GM12874 (cell line): ENCODE results near the gene ESR2.

Experiments
- CTCF ChIP-seq: IDR thresholded peaks from 2 replicates; pipeline ENCODE4 v1.5.1; 2011; ENCODE audit warnings: low read depth, mild to moderate bottlenecking, control low read depth, low read length, moderate library complexity; ENCODE audit not compliant: insufficient read depth

Gene ESR2

DNA sequence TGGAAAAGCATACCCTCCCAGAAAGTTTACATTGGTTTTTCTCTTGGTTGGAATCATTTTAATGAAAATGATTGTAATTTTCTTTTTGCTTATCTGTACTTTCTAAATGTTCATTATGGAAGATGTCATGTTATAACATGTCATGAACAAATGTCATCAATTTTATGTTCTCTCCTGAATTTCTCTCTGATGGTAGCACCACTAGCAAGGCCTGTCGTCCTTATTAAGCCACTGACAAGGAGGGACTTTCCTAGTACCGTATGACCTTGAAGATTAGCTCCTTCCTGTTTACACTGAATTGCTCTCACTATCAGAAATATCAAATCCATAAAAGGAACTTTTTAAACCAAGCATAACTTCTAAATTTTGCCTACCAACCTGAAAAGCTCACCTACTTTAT lies 99.0 kb downstream of the ESR2 start:
- no peak for TF ChIP-seq CTCF

DNA sequence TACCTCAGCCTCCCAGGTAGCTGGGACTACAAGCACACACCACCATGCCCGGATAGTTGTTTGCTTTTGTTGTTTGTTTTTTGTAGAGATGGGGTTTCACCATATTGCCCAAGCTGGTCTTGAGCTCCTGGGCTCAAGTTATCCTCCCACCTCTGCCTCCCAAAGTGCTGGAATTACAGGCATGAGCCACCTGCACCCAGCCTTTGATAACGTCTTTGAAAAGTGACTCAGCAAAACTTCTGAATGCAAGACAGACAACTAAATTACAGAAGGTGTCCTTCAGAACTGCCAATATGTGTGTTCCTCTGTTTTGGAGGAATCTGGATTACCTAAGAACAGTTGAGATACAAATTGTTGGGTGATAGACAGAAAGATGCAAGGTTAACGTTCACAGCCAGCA lies 99.8 kb downstream of the ESR2 start:
- no peak for TF ChIP-seq CTCF

GRCh38 chr14:64193821-64194220 lies 100.3 kb downstream of the ESR2 start:
- no peak for TF ChIP-seq CTCF

DNA sequence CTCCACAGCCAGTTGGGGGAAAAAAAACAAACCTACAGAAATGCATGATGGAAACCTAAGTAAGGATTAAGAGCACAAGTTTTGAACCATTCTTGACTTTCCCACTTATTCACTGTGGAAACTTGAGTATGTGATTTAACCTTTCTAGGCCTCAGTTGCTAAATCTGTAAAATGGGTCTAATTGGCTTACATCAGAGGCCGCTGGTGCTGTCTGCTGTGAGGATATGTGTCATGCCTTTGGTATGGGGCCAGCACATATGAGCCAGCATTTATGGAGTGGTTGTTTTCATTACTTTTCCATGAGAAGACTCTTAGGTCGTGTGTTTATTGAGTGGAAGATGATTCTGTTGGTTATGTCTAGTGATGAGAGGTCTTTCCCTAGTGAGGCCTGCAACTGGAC lies 102.4 kb downstream of the ESR2 start:
- no peak for TF ChIP-seq CTCF

- TF ChIP-seq CTCF: no peak
Measured at GRCh38 chr14:64190974-64191502, 103.1 kb downstream of the ESR2 start.

- no peak for TF ChIP-seq CTCF
Measured at GRCh38 chr14:64187331-64187730, 106.8 kb downstream of the ESR2 start.

DNA sequence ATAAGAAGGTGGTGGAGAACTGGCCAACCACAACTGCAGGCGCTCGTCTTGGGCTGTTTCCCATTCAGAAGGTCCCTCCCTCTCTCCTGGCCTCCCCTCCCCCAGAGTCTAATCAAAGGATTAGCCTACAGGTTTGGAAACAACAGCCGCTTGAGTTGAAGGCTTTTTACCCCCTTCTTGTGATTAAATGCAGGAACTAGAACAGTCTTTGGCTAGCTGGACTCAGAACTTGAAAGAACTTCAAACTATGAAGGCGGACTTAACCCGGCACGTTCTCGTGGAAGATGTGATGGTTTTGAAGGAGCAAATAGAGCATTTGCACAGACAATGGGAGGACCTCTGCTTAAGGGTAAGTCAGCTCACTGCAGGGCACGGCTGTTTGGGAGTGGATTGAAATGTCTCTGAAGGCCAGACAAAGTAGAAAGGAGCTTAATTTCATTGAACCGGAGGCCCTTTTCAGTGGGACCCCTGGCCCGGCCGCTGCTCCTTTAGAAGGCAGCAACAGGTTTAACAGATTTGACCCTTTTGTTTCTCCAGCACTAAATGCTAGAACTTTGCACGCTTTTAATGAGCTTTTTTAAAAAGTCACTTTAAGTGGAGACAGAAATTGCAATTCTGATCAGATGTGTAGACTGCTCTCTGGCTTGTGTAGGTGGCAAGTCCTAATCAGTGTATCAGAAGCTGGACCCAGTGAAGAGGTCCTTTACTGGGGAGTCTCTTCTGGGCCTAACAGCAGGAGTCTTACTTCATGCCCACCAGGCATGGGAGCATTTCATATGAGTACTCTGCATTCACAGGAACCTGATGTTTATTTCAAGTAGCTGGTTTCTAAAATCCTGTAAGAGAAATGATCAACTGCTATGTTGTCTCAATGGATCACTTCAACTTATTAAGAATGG lies 107.7 kb downstream of the ESR2 start:
- no peak for TF ChIP-seq CTCF
